ENCODE measurements around the gene HECW1. TPM values are rescaled to one million over a fixed set of nuclear protein-coding genes. Genes with fewer than 3 reads are reported as not detected.

HECW1 gene
- total and polyA plus RNA-seq, 8 donors, result 0.29 to 5.1 (median 3.2) TPM

DNA sequence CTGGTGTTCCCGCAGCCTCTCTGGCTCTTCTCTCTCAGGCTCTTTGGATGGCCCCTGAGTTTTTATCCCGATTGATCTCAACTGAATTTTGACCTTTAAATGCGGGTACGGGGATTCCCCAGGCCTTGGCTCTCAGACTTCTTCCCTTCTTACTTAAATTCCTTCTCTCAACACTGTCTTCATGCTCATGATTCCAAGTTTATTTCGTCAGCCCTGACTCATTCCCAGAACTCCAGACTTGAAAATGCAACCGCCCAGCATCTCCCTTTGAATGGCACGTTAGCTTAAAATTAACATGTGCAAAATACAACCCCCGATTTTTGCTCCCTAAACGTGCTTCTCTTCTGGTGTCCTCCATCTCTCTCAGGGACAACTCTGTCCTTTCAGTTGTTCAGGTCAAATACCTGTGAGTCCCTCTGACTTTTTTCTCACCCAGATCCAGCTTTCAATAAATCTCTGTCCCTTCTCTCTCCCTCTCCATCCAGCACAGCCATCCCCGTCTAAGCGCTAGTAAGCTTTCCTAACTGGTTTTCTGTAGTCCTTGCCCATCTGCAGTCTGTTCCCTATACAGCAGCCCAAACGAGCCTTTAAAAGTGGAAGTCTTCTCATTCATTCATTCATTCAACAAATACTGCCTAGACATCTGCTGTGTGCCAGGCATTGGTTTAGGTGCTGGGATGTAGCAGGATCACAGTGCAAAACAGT is 7.1 kb downstream of the HECW1 start:
- H3K36me3 ChIP-seq, result no peaks in the 10 kb centered on the region
- no peaks in the 10 kb centered on the region for H3K9me3 ChIP-seq
- H3K27ac ChIP-seq, result no peak overlapping the region
- peaks cover 10 to 63% of the 10 kb centered on the region in 2 donors for H3K27me3 ChIP-seq
- no peaks in the 10 kb centered on the region for H3K4me1 ChIP-seq
- intact Hi-C loops (cut with DNase I), result no loop called here
- DNase-seq (no peak), ATAC-seq (peak; percentile 44)
- TF ChIP-seq, protein P1, sequence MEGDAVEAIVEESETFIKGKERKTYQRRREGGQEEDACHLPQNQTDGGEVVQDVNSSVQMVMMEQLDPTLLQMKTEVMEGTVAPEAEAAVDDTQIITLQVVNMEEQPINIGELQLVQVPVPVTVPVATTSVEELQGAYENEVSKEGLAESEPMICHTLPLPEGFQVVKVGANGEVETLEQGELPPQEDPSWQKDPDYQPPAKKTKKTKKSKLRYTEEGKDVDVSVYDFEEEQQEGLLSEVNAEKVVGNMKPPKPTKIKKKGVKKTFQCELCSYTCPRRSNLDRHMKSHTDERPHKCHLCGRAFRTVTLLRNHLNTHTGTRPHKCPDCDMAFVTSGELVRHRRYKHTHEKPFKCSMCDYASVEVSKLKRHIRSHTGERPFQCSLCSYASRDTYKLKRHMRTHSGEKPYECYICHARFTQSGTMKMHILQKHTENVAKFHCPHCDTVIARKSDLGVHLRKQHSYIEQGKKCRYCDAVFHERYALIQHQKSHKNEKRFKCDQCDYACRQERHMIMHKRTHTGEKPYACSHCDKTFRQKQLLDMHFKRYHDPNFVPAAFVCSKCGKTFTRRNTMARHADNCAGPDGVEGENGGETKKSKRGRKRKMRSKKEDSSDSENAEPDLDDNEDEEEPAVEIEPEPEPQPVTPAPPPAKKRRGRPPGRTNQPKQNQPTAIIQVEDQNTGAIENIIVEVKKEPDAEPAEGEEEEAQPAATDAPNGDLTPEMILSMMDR (IDR thresholded peaks at IDR 0.05), result no peak
- no peak overlapping the region for H3K4me3 ChIP-seq

DNA sequence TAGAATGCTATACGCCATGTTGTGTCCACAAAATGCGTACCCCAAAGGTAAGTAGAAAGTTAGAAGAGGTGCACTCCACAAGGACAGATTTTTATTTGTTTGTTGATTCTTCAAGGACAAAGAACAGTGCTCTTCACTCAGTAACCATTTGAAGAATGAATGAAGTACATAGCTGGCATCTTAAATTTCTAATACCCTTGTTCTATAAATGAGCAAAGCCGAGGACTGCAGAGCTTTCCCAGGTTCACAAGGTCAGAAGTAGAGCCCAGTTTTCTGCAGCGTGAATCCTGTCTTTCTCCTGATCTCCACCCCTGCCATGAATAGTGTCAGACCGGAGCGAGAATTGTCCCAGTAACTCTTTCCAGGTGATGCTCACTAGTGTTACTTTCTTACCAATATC is 9.5 kb downstream of the HECW1 start:
- no peaks in the 10 kb centered on the region for H3K4me1 ChIP-seq
- intact Hi-C loops (cut with DNase I), result no loop called here

DNA sequence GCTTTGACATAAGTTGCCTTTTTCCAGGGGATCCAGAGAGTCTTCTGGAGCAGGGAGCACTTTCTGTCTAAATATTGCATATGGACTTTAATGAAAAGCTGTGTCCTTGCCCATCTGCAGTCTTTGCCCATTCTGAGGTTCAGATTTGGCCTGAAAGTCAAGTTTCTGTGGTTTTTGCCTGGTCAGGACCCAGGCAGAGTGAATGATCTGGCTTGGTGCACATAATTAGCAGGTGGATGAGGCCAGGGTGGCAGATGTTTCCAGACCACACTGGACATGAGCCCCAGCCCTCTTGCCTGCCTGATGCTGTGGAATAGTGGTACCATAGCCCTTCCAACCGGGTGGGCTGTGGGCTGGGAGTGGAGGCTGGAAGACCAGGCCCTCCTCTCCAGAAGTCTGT is 11.0 kb downstream of the HECW1 start:
- intact Hi-C loops (cut with DNase I), result no loop called here
- no peak overlapping the region for H3K4me3 ChIP-seq
- no peak overlapping the region for H3K27ac ChIP-seq
- no peaks in the 10 kb centered on the region for H3K9me3 ChIP-seq
- H3K4me1 ChIP-seq, result no peaks in the 10 kb centered on the region
- peaks cover 0 to 27% of the 10 kb centered on the region in 2 donors for H3K27me3 ChIP-seq
- no peaks in the 10 kb centered on the region for H3K36me3 ChIP-seq
- DNase-seq, result no peak
- TF ChIP-seq, protein P1 (IDR thresholded peaks at IDR 0.05), result no peak
- ATAC-seq, result no peak

More for the DNA sequence above, 9.5 kb downstream of the HECW1 start:
- no peak for ATAC-seq
- Histone ChIP-seq H3K4me3 (no peak overlapping the region), H3K27me3 (peaks cover 3 to 39% of the 10 kb centered on the region in 2 donors), H3K36me3 (no peaks in the 10 kb centered on the region), H3K27ac (no peak overlapping the region), H3K9me3 (no peaks in the 10 kb centered on the region)
- no peak for DNase-seq
- TF ChIP-seq, protein P1 (IDR thresholded peaks at IDR 0.05), result no peak

DNA sequence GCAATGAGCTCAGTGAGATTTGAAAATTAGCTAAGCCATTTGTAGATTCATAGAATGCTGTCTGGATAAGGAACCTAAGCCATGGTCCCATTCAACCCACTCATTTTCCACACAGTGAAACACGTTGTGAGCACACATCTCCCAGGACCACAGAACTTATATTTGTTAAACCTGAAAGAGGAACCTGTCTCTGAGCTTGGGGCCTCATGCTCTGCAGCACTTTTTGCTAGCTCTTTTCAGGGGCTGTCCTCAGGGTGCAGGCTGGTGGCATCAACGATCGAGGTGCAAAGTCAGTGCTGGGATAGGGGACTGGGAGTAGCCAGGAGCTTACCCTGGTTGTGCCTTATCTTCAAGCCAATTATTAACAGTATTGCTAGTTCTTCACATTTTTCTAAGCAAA is 11.9 kb downstream of the HECW1 start:
- H3K4me3 ChIP-seq, result no peak overlapping the region

DNA sequence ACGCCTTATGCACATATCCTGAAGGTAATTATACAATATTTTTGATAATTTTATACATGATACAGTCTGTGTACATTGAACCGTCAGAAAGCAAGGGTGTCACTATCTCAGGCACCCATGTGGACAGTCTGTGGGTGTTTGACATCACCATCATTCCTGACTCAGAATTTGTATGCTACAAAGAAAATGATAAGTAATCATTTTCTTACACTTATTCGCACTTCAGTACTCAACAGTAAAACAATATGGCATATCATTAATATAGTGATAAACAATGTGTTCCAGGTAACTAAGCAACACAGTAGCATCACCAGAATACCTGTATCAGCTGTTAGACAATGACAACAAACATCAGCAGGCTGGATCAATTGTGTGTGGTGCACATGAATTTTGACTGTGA is 17.9 kb downstream of the HECW1 start:
- Histone ChIP-seq H3K27me3 (peaks cover 0 to 9% of the 10 kb centered on the region in 2 donors), H3K27ac (no peak overlapping the region), H3K4me3 (no peak overlapping the region), H3K9me3 (no peaks in the 10 kb centered on the region), H3K4me1 (no peaks in the 10 kb centered on the region), H3K36me3 (no peaks in the 10 kb centered on the region)
- DNase-seq (no peak), ATAC-seq (no peak)
- intact Hi-C loops (cut with DNase I), result no loop called here
- TF ChIP-seq, protein P1 (IDR thresholded peaks at IDR 0.05), result no peak

More for the DNA sequence above, 11.9 kb downstream of the HECW1 start:
- Histone ChIP-seq H3K27ac (no peak overlapping the region), H3K36me3 (no peaks in the 10 kb centered on the region), H3K27me3 (peaks cover 0 to 24% of the 10 kb centered on the region in 2 donors), H3K4me1 (no peaks in the 10 kb centered on the region), H3K9me3 (no peaks in the 10 kb centered on the region)
- intact Hi-C loops (cut with DNase I), result no loop called here
- ATAC-seq, result no peak
- no peak for DNase-seq
- TF ChIP-seq, protein P1 (IDR thresholded peaks at IDR 0.05), result no peak

Data from left lung (tissue), 10 donors.